H54 (cell line): ENCODE data around the gene GALNT18.

Experiments
- DNase-seq: peaks from one replicate; pipeline ENCODE4 v3.0.0; 2011; ENCODE audit warnings: low spot score, mixed read lengths; ENCODE audit not compliant: insufficient read length
- FAIRE-seq: peaks from 3 replicates; lab custom pipeline; 2011; peaks lifted over from hg19 to GRCh38; lab: Jason Lieb, UNC
- POLR2A ChIP-seq: IDR thresholded peaks from 2 replicates; pipeline ENCODE4 v1.6.1; 2011; ENCODE audit warnings: low read depth, mild to moderate bottlenecking, low read length

GALNT18 gene

GRCh38 chr11:11512090-11512489 lies 109.7 kb downstream of the GALNT18 start:
- TF ChIP-seq POLR2A = no peak
- DNase-seq = no peak
- no peak for FAIRE-seq

- DNase-seq (no peak), FAIRE-seq (no peak)
- no peak for TF ChIP-seq POLR2A
Observed at GRCh38 chr11:11510939-11511338, 110.9 kb downstream of the GALNT18 start.

- DNase-seq (no peak), FAIRE-seq (no peak)
- TF ChIP-seq POLR2A = no peak
Observed at GRCh38 chr11:11505692-11506091, 116.1 kb downstream of the GALNT18 start.

GRCh38 chr11:11505190-11505589 lies 116.6 kb downstream of the GALNT18 start:
- FAIRE-seq (no peak), DNase-seq (peak; percentile 11)
- no peak for TF ChIP-seq POLR2A

GRCh38 chr11:11504071-11504470 lies 117.7 kb downstream of the GALNT18 start:
- TF ChIP-seq POLR2A = no peak
- FAIRE-seq (no peak), DNase-seq (no peak)

- FAIRE-seq (no peak), DNase-seq (no peak)
- no peak for TF ChIP-seq POLR2A
Observed at GRCh38 chr11:11502263-11502861, 119.4 kb downstream of the GALNT18 start.

GRCh38 chr11:11501546-11502262 lies 120.1 kb downstream of the GALNT18 start:
- no peak for TF ChIP-seq POLR2A
- no peak for DNase-seq
- FAIRE-seq = no peak

- FAIRE-seq (no peak), DNase-seq (no peak)
- no peak for TF ChIP-seq POLR2A
Observed at GRCh38 chr11:11500744-11501487, 120.9 kb downstream of the GALNT18 start.

GRCh38 chr11:11499300-11499699 lies 122.5 kb downstream of the GALNT18 start:
- DNase-seq = no peak
- TF ChIP-seq POLR2A = no peak
- FAIRE-seq = no peak

- TF ChIP-seq POLR2A = no peak
- FAIRE-seq (no peak), DNase-seq (no peak)
Observed at GRCh38 chr11:11498195-11498594, 123.6 kb downstream of the GALNT18 start.

GRCh38 chr11:11496879-11497278 lies 124.9 kb downstream of the GALNT18 start:
- TF ChIP-seq POLR2A = no peak
- FAIRE-seq = no peak

GRCh38 chr11:11494348-11494747 lies 127.5 kb downstream of the GALNT18 start:
- FAIRE-seq = no peak
- no peak for DNase-seq
- TF ChIP-seq POLR2A = no peak

More at GRCh38 chr11:11496879-11497278, 124.9 kb downstream of the GALNT18 start:
- no peak for DNase-seq

- no peak for FAIRE-seq
- no peak for DNase-seq
- no peak for TF ChIP-seq POLR2A
Observed at GRCh38 chr11:11493698-11494097, 128.1 kb downstream of the GALNT18 start.

- FAIRE-seq (no peak), DNase-seq (no peak)
- no peak for TF ChIP-seq POLR2A
Observed at GRCh38 chr11:11491589-11491988, 130.2 kb downstream of the GALNT18 start.
